ENCODE data around the gene TMEM242.

DNA sequence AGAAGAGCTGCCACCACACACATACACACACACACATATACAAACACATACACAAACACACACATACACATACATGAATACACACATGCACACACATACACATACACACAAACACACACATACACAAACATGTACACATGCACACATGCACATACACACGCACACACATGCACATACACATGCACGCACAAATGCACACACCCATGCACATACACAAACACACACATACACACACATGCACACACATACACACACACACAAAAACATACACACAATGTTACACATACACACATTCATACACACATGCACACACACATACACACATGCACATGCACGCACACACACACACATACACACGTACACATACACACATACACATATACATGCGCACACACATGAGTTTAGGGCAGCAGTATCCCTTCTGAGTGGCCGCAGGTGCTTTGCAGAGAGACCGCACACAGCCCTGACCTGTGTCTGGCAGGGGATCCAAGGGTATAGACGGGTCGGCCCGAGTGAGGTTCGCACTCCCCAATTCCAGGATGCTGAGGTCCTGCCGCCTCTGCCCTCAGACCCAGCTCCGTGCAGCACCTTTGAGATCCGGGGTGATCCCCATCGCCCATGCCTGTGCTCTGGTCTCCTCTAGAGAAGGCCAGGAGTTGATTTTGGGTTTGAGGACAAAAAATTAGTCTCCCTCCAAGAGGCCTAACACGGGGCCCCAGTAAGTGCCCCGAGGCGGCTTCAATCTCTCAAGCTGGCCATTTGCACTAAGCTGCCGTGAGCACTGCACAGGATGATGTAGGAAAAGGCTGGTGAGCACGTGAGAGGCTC lies 56.8 kb downstream of the TMEM242 start:
- no peak for TF ChIP-seq SAP30 (IDR thresholded peaks at IDR 0.05; ENCODE audit: insufficient read depth, insufficient replicate concordance, low read length)
- no peak for TF ChIP-seq SRF (IDR thresholded peaks at IDR 0.05; ENCODE audit: low read depth, low read length)
- TF ChIP-seq KDM1A (IDR thresholded peaks at IDR 0.05; ENCODE audit: borderline replicate concordance, low read length): no peak
- TF ChIP-seq, protein P1, sequence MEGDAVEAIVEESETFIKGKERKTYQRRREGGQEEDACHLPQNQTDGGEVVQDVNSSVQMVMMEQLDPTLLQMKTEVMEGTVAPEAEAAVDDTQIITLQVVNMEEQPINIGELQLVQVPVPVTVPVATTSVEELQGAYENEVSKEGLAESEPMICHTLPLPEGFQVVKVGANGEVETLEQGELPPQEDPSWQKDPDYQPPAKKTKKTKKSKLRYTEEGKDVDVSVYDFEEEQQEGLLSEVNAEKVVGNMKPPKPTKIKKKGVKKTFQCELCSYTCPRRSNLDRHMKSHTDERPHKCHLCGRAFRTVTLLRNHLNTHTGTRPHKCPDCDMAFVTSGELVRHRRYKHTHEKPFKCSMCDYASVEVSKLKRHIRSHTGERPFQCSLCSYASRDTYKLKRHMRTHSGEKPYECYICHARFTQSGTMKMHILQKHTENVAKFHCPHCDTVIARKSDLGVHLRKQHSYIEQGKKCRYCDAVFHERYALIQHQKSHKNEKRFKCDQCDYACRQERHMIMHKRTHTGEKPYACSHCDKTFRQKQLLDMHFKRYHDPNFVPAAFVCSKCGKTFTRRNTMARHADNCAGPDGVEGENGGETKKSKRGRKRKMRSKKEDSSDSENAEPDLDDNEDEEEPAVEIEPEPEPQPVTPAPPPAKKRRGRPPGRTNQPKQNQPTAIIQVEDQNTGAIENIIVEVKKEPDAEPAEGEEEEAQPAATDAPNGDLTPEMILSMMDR (IDR thresholded peaks at IDR 0.05; ENCODE audit: control extremely low read depth in 1 of 3, insufficient read depth in 1 of 3, low read depth in 1 of 3, low read length in 3 of 3): no peak

Data from H1 (cell line).